ENCODE results near the gene ZFYVE27.

- no peak for TF ChIP-seq TAF1 (IDR thresholded peaks at IDR 0.05; ENCODE audit: low read depth, low read length)
- no peak for TF ChIP-seq POLR2A (IDR thresholded peaks at IDR 0.05; ENCODE audit: low read depth, low read length)
- TF ChIP-seq POLR2AphosphoS5 (IDR thresholded peaks at IDR 0.05; ENCODE audit: low read depth, low read length) = no peak
- TF ChIP-seq PAX5 (IDR thresholded peaks at IDR 0.05; ENCODE audit: insufficient read depth, low read length, severe bottlenecking) = no peak
- no peak for TF ChIP-seq SPI1 (IDR thresholded peaks at IDR 0.05; ENCODE audit: low read depth, low read length)
- no peak for TF ChIP-seq POU2F2 (IDR thresholded peaks at IDR 0.05; ENCODE audit: low read depth, low read length)
Observed at GRCh38 chr10:97781618-97782331, 44.8 kb downstream of the ZFYVE27 start.

All from GM12891 (cell line).